Muscle of back (tissue), 11 donors: ENCODE results near the gene ADGRA3. TPM values are rescaled to one million over a fixed set of nuclear protein-coding genes. Genes with fewer than 3 reads are reported as not detected.
A peak's percentile ranks its signal among the peaks of the same experiment; 100 is the strongest.
"Not testable (repeated sequence)": the region's sequence is repeated elsewhere in the genome, so short reads cannot be mapped to it uniquely, and the experiment has no call there.

Experiments used
- DNase-seq, 3 donors: peaks; one replicate each; pipeline versions ENCODE4 v3.0.0 to v3.0.0-alpha.2; 2013
- polyA plus RNA-seq, 10 donors: library from polyadenylated mRNA; unstranded; fragments of 120-200 nt; gene quantifications; one replicate each; pipeline ENCODE4 v1.2.1, GENCODE V29; 2013; ENCODE audit not compliant: insufficient read length in 10 of 10

Gene ADGRA3
- polyA plus RNA-seq, 10 donors = 42.7 to 72.0 (median 55.0) TPM

- no peak for DNase-seq
Observed at GRCh38 chr4:22480675-22481327, 35.1 kb downstream of the ADGRA3 start.

GRCh38 chr4:22478426-22478825 lies 37.4 kb downstream of the ADGRA3 start:
- no peak for DNase-seq

GRCh38 chr4:22477813-22478182 lies 38.1 kb downstream of the ADGRA3 start:
- no peak for DNase-seq

GRCh38 chr4:22477136-22477812 lies 38.6 kb downstream of the ADGRA3 start:
- no peak for DNase-seq

GRCh38 chr4:22476011-22476410 lies 39.9 kb downstream of the ADGRA3 start:
- DNase-seq = no peak

GRCh38 chr4:22475311-22475646 lies 40.6 kb downstream of the ADGRA3 start:
- DNase-seq = not testable (repeated sequence)

- no peak for DNase-seq
Observed at GRCh38 chr4:22474636-22475310, 41.1 kb downstream of the ADGRA3 start.

- peak in 1 of 3 donors; percentile 51 for DNase-seq
Observed at GRCh38 chr4:22473268-22473667, 42.6 kb downstream of the ADGRA3 start.

- DNase-seq = peak; percentile 52 to 67 (median 57)
Observed at GRCh38 chr4:22471999-22472461, 43.8 kb downstream of the ADGRA3 start.

GRCh38 chr4:22471419-22471818 lies 44.4 kb downstream of the ADGRA3 start:
- DNase-seq = no peak

- DNase-seq = no peak
Observed at GRCh38 chr4:22466581-22466980, 49.3 kb downstream of the ADGRA3 start.

- no peak for DNase-seq
Observed at GRCh38 chr4:22465996-22466395, 49.9 kb downstream of the ADGRA3 start.

- no peak for DNase-seq
Observed at GRCh38 chr4:22465349-22465748, 50.5 kb downstream of the ADGRA3 start.

GRCh38 chr4:22463179-22463578 lies 52.7 kb downstream of the ADGRA3 start:
- no peak for DNase-seq

GRCh38 chr4:22462688-22463087 lies 53.2 kb downstream of the ADGRA3 start:
- no peak for DNase-seq

- DNase-seq = no peak
Observed at GRCh38 chr4:22460266-22460665, 55.6 kb downstream of the ADGRA3 start.

- DNase-seq = peak in 2 of 3 donors; percentile 24 to 51
Observed at GRCh38 chr4:22458098-22458497, 57.8 kb downstream of the ADGRA3 start.

- no peak for DNase-seq
Observed at GRCh38 chr4:22457348-22457747, 58.5 kb downstream of the ADGRA3 start.

GRCh38 chr4:22456291-22456690 lies 59.6 kb downstream of the ADGRA3 start:
- no peak for DNase-seq

- no peak for DNase-seq
Observed at GRCh38 chr4:22454955-22455354, 60.9 kb downstream of the ADGRA3 start.

GRCh38 chr4:22454216-22454838 lies 61.5 kb downstream of the ADGRA3 start:
- DNase-seq = no peak

- no peak for DNase-seq
Observed at GRCh38 chr4:22444813-22445212, 71.1 kb downstream of the ADGRA3 start.

GRCh38 chr4:22442956-22443355 lies 72.9 kb downstream of the ADGRA3 start:
- no peak for DNase-seq
